Central memory CD8-positive, alpha-beta T cell (primary cell): ENCODE data around the gene SLC1A2.

Source experiments
- ATAC-seq: fragments of 150-1000 bp; cut with Tn5 transposase; replicated peaks from 2 replicates; pipeline ENCODE4 v1.10.0; 2022; ENCODE audit warnings: mild to moderate bottlenecking, moderate FRiP score, moderate number of reproducible peaks; ENCODE audit not compliant: poor library complexity, severe bottlenecking; ENCODE audit errors: extremely low read depth
- DNase-seq, 2 donors: peaks; one replicate each; pipeline ENCODE4 v3.0.0; 2021; ENCODE audit warnings: low spot score in 2 of 2
- H3K27ac Mint-ChIP-seq: one replicate; pipeline ENCODE4 v1.8.0; 2022; ENCODE audit warnings: low read depth, mild to moderate bottlenecking, moderate library complexity, mixed read lengths
- H3K27me3 Mint-ChIP-seq: one replicate; pipeline ENCODE4 v1.8.0; 2022; ENCODE audit warnings: mixed read lengths
- H3K36me3 Mint-ChIP-seq: one replicate; pipeline ENCODE4 v1.8.0; 2022; ENCODE audit warnings: mild to moderate bottlenecking, moderate library complexity, mixed read lengths; ENCODE audit not compliant: insufficient read depth
- H3K4me1 Mint-ChIP-seq: one replicate; pipeline ENCODE4 v1.8.0; 2022; ENCODE audit warnings: mixed read lengths
- H3K4me3 Mint-ChIP-seq: one replicate; pipeline ENCODE4 v1.8.0; 2022; ENCODE audit warnings: mild to moderate bottlenecking, moderate library complexity, mixed read lengths
- H3K9me3 Mint-ChIP-seq: one replicate; pipeline ENCODE4 v1.8.0; 2022; ENCODE audit warnings: mixed read lengths

The SLC1A2 gene

DNA sequence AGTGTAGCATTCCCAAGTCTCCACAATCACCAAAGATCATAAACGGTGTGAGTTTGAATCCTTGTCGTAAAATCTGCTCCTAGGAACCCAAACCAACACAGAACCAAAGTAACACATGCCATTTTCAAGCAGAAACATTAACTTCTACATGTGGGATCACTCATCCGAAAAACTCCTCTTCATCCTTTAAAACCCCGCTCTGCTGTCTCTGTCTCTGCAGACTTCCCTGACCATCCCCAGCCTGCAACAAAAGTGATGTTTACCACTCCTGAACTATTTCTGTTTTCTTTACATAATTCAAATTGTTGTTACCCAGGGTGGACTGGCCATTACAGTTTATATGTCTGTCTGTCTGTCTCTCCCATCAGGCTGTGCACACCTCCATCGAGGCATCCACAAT, 54.0 kb downstream of the SLC1A2 start:
- Mint-ChIP-seq H3K4me1 (no peaks in the 10 kb centered on the region), H3K27ac (no peak overlapping the region), H3K27me3 (peaks cover 32% of the 10 kb centered on the region), H3K36me3 (peaks cover 3% of the 10 kb centered on the region), H3K4me3 (no peak overlapping the region), H3K9me3 (peaks cover 8% of the 10 kb centered on the region)
- DNase-seq: no peak
- ATAC-seq: no peak

DNA sequence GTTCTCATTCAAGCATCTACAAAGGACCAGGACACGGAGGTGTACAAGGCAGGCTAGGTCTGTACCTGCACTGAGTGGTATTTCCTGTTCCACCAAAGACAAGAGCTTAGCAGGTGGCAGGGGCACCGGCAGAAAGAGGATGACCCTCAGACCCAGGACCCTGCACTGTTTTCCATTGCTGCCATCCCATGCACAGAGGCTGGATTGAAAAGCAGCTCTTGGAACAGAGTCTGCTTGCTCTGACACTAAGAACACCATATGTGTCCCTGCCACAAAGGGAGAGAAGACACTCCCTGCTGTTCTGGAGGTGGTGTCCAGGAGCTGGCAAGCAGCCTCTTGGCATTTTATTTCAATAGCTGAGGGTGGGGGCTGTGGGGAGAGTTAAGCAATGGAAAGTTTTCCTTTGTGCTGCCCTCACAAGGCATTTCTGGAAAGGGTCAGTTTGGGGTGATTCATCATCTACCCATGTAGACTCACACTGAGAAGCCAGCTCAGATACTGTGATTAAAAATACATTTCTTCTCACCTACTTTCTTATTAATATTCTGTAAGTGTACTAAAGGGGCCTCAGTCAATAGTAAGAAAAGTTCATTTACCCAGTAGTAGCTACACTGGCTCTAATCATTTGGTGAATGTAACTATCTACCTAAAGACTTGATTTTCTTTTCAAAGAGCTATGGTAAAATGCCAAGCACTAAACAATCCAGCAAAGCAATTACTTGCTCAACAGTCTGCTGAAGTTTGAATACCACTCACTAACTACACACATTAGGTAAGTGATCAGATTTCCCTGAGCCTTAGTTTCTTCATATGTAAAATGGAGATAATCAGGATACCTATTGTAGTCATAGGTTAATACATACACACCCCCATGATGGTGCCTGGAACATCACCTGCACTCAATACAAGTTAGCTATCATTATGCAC, 55.2 kb downstream of the SLC1A2 start:
- DNase-seq: no peak
- peaks cover 8% of the 10 kb centered on the region for H3K9me3 Mint-ChIP-seq
- no peaks in the 10 kb centered on the region for H3K4me1 Mint-ChIP-seq
- no peak overlapping the region for H3K4me3 Mint-ChIP-seq
- H3K27ac Mint-ChIP-seq: no peak overlapping the region
- H3K36me3 Mint-ChIP-seq: peaks cover 3% of the 10 kb centered on the region
- ATAC-seq: no peak
- H3K27me3 Mint-ChIP-seq: peaks cover 32% of the 10 kb centered on the region

DNA sequence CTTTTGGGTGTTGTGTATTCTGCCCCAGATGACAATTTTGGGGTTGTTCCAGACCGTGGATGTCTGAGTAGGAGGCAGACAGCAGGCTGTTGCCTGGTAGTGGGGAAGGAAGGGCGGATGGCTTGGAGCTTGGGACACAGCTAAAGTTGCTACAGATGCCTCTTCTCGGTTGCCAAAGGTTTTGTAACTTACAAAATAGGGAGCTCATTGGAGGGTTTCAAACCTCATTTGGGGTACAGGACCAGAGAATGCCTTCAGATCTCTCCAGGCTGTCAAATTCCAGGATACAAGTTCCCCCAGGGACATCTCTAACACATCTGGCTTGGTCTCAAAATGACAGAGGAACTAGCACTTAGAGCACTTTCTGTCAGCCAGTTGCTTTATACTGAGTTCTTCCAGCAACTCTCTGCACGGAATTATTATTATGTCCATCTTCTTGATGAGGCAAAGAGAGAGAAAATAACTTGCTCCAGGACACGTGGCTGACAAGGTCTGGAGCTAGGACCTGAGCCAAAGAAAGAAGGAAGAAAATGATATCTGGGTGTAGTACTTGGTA, 56.0 kb downstream of the SLC1A2 start:
- Mint-ChIP-seq H3K27ac (no peak overlapping the region), H3K27me3 (peaks cover 32% of the 10 kb centered on the region), H3K4me1 (no peaks in the 10 kb centered on the region), H3K9me3 (peaks cover 8% of the 10 kb centered on the region), H3K4me3 (no peak overlapping the region), H3K36me3 (peaks cover 3% of the 10 kb centered on the region)
- DNase-seq (no peak), ATAC-seq (no peak)

DNA sequence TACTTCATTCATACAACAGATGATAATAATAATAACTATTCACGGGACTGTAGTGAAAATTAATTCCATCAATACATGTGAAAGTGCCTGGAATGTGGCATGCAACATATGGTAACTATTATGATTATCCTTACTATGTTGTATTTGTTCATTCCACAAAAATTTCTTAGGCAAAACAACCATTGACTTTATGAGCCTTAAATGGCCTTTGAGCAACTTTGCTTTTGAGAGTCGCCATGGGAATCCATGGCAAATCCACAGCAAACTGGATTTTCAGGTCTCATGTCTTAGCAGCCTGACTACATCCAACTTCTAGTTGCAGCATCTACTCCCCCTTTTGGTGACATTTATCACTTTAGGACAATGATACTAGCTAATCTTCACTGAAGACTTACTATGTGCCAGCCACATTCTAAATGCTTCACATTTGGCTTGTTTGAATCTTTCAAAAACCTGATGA, 56.8 kb downstream of the SLC1A2 start:
- Mint-ChIP-seq H3K27me3 (peaks cover 32% of the 10 kb centered on the region), H3K9me3 (peaks cover 8% of the 10 kb centered on the region), H3K4me3 (no peak overlapping the region), H3K36me3 (peaks cover 3% of the 10 kb centered on the region), H3K4me1 (no peaks in the 10 kb centered on the region), H3K27ac (no peak overlapping the region)
- no peak for ATAC-seq
- no peak for DNase-seq

DNA sequence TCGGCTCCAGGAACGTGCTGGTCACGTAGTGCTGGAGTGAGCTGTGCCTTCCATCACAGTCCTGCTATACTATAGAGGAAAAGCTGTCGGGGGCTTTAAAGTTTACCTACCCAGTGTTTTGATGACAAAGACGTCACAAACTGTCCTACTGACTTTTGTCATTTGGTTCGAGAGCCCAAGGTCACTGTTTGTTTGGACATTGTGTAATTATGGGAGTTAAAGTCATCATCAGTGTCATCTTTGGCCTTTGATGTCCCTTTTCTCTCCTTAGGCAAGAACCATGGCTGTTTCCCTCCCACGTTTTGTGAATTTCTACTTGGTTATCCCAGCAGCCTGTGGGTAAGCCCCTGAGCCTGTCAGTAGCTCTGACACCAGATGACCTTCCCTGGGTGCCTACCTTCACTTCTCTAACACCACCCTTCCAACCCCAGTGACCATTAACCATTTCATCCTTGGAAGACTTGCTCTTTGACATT, 59.3 kb downstream of the SLC1A2 start:
- ATAC-seq: no peak
- Mint-ChIP-seq H3K4me3 (no peak overlapping the region), H3K27me3 (peaks cover 15% of the 10 kb centered on the region), H3K36me3 (no peaks in the 10 kb centered on the region), H3K4me1 (peaks cover 4% of the 10 kb centered on the region), H3K27ac (no peak overlapping the region), H3K9me3 (no peaks in the 10 kb centered on the region)
- no peak for DNase-seq

DNA sequence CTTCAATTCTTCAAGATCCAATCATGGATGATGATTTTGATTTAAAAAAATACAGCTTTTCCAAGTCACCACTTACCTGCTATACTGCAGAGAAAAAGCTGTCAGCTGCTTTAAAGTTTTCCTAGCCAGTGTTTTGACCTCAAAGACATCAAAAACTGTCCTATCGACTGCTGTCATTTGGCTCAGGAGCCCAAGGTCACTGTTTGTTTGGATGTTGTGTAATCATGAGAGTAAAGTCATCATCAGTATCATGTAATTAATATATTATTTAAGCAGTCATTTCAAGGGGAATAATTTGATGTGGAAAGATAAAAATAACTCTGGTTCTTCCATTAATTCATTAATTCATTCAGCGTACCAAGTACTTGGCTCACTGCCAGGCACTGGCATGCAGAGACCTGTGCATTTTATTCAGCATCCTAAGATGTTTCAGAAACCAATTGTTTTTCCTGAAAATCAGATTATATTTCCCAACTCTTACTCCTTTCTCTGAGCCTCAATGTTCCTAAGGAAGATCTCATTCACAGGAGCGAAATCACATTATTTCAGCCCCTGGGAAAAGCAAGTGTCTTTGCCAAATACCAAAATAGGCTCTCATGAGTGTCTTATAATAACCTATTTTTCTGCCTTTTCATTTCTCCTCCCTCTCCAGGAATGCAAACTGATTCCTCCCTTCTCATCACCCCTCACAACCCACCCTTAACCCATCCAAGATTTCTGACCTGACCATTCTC, 59.9 kb downstream of the SLC1A2 start:
- H3K4me3 Mint-ChIP-seq: no peak overlapping the region

GRCh38 chr11:35358391-35358790, 61.0 kb downstream of the SLC1A2 start:
- no peaks in the 10 kb centered on the region for H3K36me3 Mint-ChIP-seq
- no peaks in the 10 kb centered on the region for H3K9me3 Mint-ChIP-seq
- ATAC-seq (no peak), DNase-seq (no peak)
- no peak overlapping the region for H3K4me3 Mint-ChIP-seq
- no peak overlapping the region for H3K27ac Mint-ChIP-seq
- peaks cover 5% of the 10 kb centered on the region for H3K4me1 Mint-ChIP-seq
- H3K27me3 Mint-ChIP-seq: peaks cover 9% of the 10 kb centered on the region

More for the DNA sequence above, 59.9 kb downstream of the SLC1A2 start:
- Mint-ChIP-seq H3K36me3 (no peaks in the 10 kb centered on the region), H3K9me3 (no peaks in the 10 kb centered on the region), H3K27ac (no peak overlapping the region), H3K27me3 (peaks cover 14% of the 10 kb centered on the region), H3K4me1 (peaks cover 5% of the 10 kb centered on the region)
- DNase-seq (no peak), ATAC-seq (no peak)

GRCh38 chr11:35357923-35358322, 61.4 kb downstream of the SLC1A2 start:
- ATAC-seq: no peak
- H3K27me3 Mint-ChIP-seq: peaks cover 4% of the 10 kb centered on the region
- H3K4me1 Mint-ChIP-seq: peaks cover 5% of the 10 kb centered on the region
- H3K4me3 Mint-ChIP-seq: no peak overlapping the region
- no peaks in the 10 kb centered on the region for H3K9me3 Mint-ChIP-seq
- no peak for DNase-seq
- no peak overlapping the region for H3K27ac Mint-ChIP-seq
- H3K36me3 Mint-ChIP-seq: no peaks in the 10 kb centered on the region

DNA sequence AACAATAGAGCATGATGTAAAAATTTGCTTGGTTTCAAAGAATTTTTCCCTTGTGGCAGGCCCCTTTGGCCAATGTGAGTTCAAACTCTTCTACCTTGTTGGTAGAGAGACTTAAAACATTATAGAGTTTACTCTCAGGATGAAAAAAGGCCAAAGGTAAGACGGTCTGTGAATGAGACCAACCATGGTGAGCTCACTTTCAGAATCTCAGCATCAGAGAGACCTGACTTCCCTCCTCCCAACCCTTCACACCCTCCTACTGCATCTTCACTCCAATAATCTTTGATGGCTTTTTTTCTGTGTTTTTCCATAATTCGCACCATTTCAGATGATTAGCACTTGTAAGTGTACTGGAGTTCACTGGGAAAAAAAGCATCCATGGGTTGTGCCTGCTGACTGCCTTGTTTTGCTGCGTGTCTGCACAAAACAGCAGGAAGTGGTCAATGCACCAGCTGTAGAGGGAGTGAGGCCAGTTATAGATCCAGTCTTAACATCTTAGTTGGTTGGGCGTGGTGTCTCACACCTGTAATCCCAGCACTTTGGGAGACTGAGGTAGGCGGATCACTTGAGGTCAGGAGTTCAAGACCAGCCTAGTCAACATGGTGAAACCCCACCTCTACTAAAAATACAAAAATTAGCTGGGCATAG, 64.1 kb downstream of the SLC1A2 start:
- H3K4me1 Mint-ChIP-seq: peaks cover 5% of the 10 kb centered on the region
- DNase-seq (no peak), ATAC-seq (no peak)
- H3K4me3 Mint-ChIP-seq: no peak overlapping the region
- no peak overlapping the region for H3K27ac Mint-ChIP-seq
- no peaks in the 10 kb centered on the region for H3K36me3 Mint-ChIP-seq
- no peaks in the 10 kb centered on the region for H3K27me3 Mint-ChIP-seq
- H3K9me3 Mint-ChIP-seq: no peaks in the 10 kb centered on the region

DNA sequence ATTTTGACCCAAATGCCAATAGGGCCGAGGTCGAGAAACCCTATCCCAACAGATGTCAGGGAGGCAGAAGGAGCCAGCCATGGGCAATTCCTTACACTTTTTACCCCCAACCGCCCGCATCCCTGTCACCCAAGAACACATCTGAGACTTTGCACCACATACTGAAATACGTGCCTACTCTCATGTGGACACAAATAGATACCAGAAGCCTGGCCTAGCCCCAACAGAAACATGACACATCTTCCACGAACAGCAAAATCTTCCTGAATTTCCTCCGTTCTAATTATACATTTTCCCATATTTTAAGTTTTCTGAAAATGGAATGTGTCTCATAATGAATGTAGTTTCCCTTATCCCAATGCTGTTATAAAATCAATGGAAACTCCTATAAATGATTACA, 64.7 kb downstream of the SLC1A2 start:
- DNase-seq (no peak), ATAC-seq (no peak)
- no peak overlapping the region for H3K27ac Mint-ChIP-seq
- peaks cover 7% of the 10 kb centered on the region for H3K4me1 Mint-ChIP-seq
- H3K36me3 Mint-ChIP-seq: no peaks in the 10 kb centered on the region
- no peaks in the 10 kb centered on the region for H3K9me3 Mint-ChIP-seq
- H3K4me3 Mint-ChIP-seq: no peak overlapping the region
- no peaks in the 10 kb centered on the region for H3K27me3 Mint-ChIP-seq

GRCh38 chr11:35352077-35352888, 67.1 kb downstream of the SLC1A2 start:
- Mint-ChIP-seq H3K27me3 (no peaks in the 10 kb centered on the region), H3K9me3 (no peaks in the 10 kb centered on the region), H3K4me3 (no peak overlapping the region), H3K36me3 (no peaks in the 10 kb centered on the region), H3K27ac (no peak overlapping the region), H3K4me1 (peaks cover 18% of the 10 kb centered on the region)
- DNase-seq: no peak
- no peak for ATAC-seq

DNA sequence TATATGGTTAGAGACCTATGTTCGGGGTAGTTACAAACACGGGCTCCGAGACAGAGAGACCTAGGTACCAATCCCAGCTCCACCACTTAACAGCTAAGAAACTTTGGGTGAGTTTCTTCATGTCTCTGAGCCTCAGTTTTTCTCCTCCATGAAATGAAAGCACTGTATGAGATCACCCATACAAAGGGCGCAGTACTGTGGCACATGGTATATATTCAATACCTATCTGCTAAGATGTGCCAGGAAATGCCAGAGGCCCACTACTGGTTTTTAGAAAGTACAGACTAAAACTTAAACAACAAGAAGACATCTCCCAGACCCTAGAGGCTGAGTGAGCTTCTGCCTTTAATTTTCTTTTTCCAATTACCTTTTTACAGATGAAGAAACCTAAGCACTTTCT, 69.5 kb downstream of the SLC1A2 start:
- H3K27ac Mint-ChIP-seq: no peak overlapping the region
- H3K4me1 Mint-ChIP-seq: peaks cover 19% of the 10 kb centered on the region
- no peak overlapping the region for H3K4me3 Mint-ChIP-seq

More for the DNA sequence above, 69.5 kb downstream of the SLC1A2 start:
- ATAC-seq (no peak), DNase-seq (no peak)
- Mint-ChIP-seq H3K9me3 (no peaks in the 10 kb centered on the region), H3K36me3 (no peaks in the 10 kb centered on the region), H3K27me3 (no peaks in the 10 kb centered on the region)
